HuH-7 (cell line): ENCODE results near the gene CACNB1.
"Not testable (repeated sequence)": the region's sequence is repeated elsewhere in the genome, so short reads cannot be mapped to it uniquely, and the experiment has no call there.

Experiments
- DNase-seq: peaks from one replicate; pipeline ENCODE4 v3.0.0; 2011; ENCODE audit warnings: low spot score

The CACNB1 gene

GRCh38 chr17:39151150-39151942, 46.1 kb downstream of the CACNB1 start, which contains the start of gene PLXDC1:
Gene PLXDC1, minus strand, starts transcription at chr17:39151637. Its CDS starts 200 bp downstream, at chr17:39151437.
- DNase-seq, result no peak

GRCh38 chr17:39150795-39151149, 46.7 kb downstream of the CACNB1 start:
- DNase-seq, result no peak

GRCh38 chr17:39150104-39150634, 47.3 kb downstream of the CACNB1 start:
- DNase-seq, result no peak

GRCh38 chr17:39147221-39148185, 50.0 kb downstream of the CACNB1 start:
- DNase-seq, result no peak

GRCh38 chr17:39146273-39146672, 51.2 kb downstream of the CACNB1 start:
- no peak for DNase-seq

GRCh38 chr17:39145143-39145542, 52.3 kb downstream of the CACNB1 start:
- DNase-seq, result no peak

GRCh38 chr17:39144416-39144840, 53.0 kb downstream of the CACNB1 start:
- DNase-seq, result no peak

GRCh38 chr17:39143552-39144093, 53.8 kb downstream of the CACNB1 start:
- no peak for DNase-seq

- no peak for DNase-seq
Measured at GRCh38 chr17:39141915-39142664, 55.4 kb downstream of the CACNB1 start.

GRCh38 chr17:39141294-39141693, 56.2 kb downstream of the CACNB1 start:
- no peak for DNase-seq

- no peak for DNase-seq
Measured at GRCh38 chr17:39139561-39139960, 57.9 kb downstream of the CACNB1 start.

- no peak for DNase-seq
Measured at GRCh38 chr17:39139161-39139511, 58.3 kb downstream of the CACNB1 start.

GRCh38 chr17:39138431-39139160, 58.9 kb downstream of the CACNB1 start:
- no peak for DNase-seq

- DNase-seq, result no peak
Measured at GRCh38 chr17:39134878-39135277, 62.6 kb downstream of the CACNB1 start.

- DNase-seq, result no peak
Measured at GRCh38 chr17:39132192-39132610, 65.3 kb downstream of the CACNB1 start.

- DNase-seq, result no peak
Measured at GRCh38 chr17:39131616-39132015, 65.9 kb downstream of the CACNB1 start.

GRCh38 chr17:39130205-39130604, 67.3 kb downstream of the CACNB1 start:
- no peak for DNase-seq

- DNase-seq, result not testable (repeated sequence)
Measured at GRCh38 chr17:39129544-39129943, 67.9 kb downstream of the CACNB1 start.

- DNase-seq, result no peak
Measured at GRCh38 chr17:39126436-39126835, 71.0 kb downstream of the CACNB1 start.

GRCh38 chr17:39125143-39125875, 72.2 kb downstream of the CACNB1 start:
- no peak for DNase-seq
